ENCODE results near the gene SYNE1. TPM values are rescaled to one million over a fixed set of nuclear protein-coding genes. Genes with fewer than 3 reads are reported as not detected.
"Not testable (repeated sequence)": the region's sequence is repeated elsewhere in the genome, so short reads cannot be mapped to it uniquely, and the experiment has no call there.

SYNE1 gene
- total RNA-seq, 1 donor: 143 TPM

GRCh38 chr6:152343735-152344360 is 293.3 kb downstream of the SYNE1 start:
- Histone ChIP-seq H3K27me3 (ENCODE audit: insufficient read depth, low read length) (no peaks in the 10 kb centered on the region), H3K4me3 (ENCODE audit: low read length) (no peak overlapping the region), H3K4me1 (ENCODE audit: insufficient read depth, low read length) (no peaks in the 10 kb centered on the region), H3K9me3 (ENCODE audit: low read depth, low read length) (no peaks in the 10 kb centered on the region)

- H3K4me3 ChIP-seq (ENCODE audit: low read length): no peak overlapping the region
- no peaks in the 10 kb centered on the region for H3K27me3 ChIP-seq (ENCODE audit: insufficient read depth, low read length)
- H3K4me1 ChIP-seq (ENCODE audit: insufficient read depth, low read length): no peaks in the 10 kb centered on the region
Observed at GRCh38 chr6:152341596-152341995, 295.6 kb downstream of the SYNE1 start.

GRCh38 chr6:152338335-152339125 is 298.6 kb downstream of the SYNE1 start:
- H3K27me3 ChIP-seq (ENCODE audit: insufficient read depth, low read length): no peaks in the 10 kb centered on the region
- no peak overlapping the region for H3K4me3 ChIP-seq (ENCODE audit: low read length)
- no peaks in the 10 kb centered on the region for H3K4me1 ChIP-seq (ENCODE audit: insufficient read depth, low read length)
- H3K9me3 ChIP-seq (ENCODE audit: low read depth, low read length): no peaks in the 10 kb centered on the region

More at GRCh38 chr6:152341596-152341995, 295.6 kb downstream of the SYNE1 start:
- no peaks in the 10 kb centered on the region for H3K9me3 ChIP-seq (ENCODE audit: low read depth, low read length)

GRCh38 chr6:152334555-152334954 is 302.6 kb downstream of the SYNE1 start:
- Histone ChIP-seq H3K9me3 (ENCODE audit: low read depth, low read length) (no peaks in the 10 kb centered on the region), H3K4me1 (ENCODE audit: insufficient read depth, low read length) (peaks cover 6% of the 10 kb centered on the region), H3K4me3 (ENCODE audit: low read length) (no peak overlapping the region), H3K27me3 (ENCODE audit: insufficient read depth, low read length) (no peaks in the 10 kb centered on the region)

- Histone ChIP-seq H3K27me3 (ENCODE audit: insufficient read depth, low read length) (no peaks in the 10 kb centered on the region), H3K4me3 (ENCODE audit: low read length) (no peak overlapping the region), H3K4me1 (ENCODE audit: insufficient read depth, low read length) (peaks cover 10% of the 10 kb centered on the region), H3K9me3 (ENCODE audit: low read depth, low read length) (no peaks in the 10 kb centered on the region)
Observed at GRCh38 chr6:152330961-152331360, 306.2 kb downstream of the SYNE1 start.

GRCh38 chr6:152329638-152330448 is 307.3 kb downstream of the SYNE1 start:
- Histone ChIP-seq H3K4me1 (ENCODE audit: insufficient read depth, low read length) (peaks cover 10% of the 10 kb centered on the region), H3K4me3 (ENCODE audit: low read length) (no peak overlapping the region), H3K27me3 (ENCODE audit: insufficient read depth, low read length) (no peaks in the 10 kb centered on the region), H3K9me3 (ENCODE audit: low read depth, low read length) (no peaks in the 10 kb centered on the region)

GRCh38 chr6:152328200-152328599 is 309.0 kb downstream of the SYNE1 start:
- not testable (repeated sequence) for H3K4me3 ChIP-seq (ENCODE audit: low read length); H3K27me3 ChIP-seq (ENCODE audit: insufficient read depth, low read length); H3K9me3 ChIP-seq (ENCODE audit: low read depth, low read length)
- peaks cover 10% of the 10 kb centered on the region for H3K4me1 ChIP-seq (ENCODE audit: insufficient read depth, low read length)

GRCh38 chr6:152323376-152323775 is 313.8 kb downstream of the SYNE1 start:
- no peaks in the 10 kb centered on the region for H3K27me3 ChIP-seq (ENCODE audit: insufficient read depth, low read length)
- H3K4me3 ChIP-seq (ENCODE audit: low read length): no peak overlapping the region
- no peaks in the 10 kb centered on the region for H3K9me3 ChIP-seq (ENCODE audit: low read depth, low read length)
- no peaks in the 10 kb centered on the region for H3K4me1 ChIP-seq (ENCODE audit: insufficient read depth, low read length)

- no peaks in the 10 kb centered on the region for H3K27me3 ChIP-seq (ENCODE audit: insufficient read depth, low read length)
- peaks cover 12% of the 10 kb centered on the region for H3K4me1 ChIP-seq (ENCODE audit: insufficient read depth, low read length)
- no peak overlapping the region for H3K4me3 ChIP-seq (ENCODE audit: low read length)
- no peaks in the 10 kb centered on the region for H3K9me3 ChIP-seq (ENCODE audit: low read depth, low read length)
Observed at GRCh38 chr6:152318278-152318677, 318.9 kb downstream of the SYNE1 start.

GRCh38 chr6:152316024-152316423 is 321.1 kb downstream of the SYNE1 start:
- Histone ChIP-seq H3K9me3 (ENCODE audit: low read depth, low read length) (no peaks in the 10 kb centered on the region), H3K27me3 (ENCODE audit: insufficient read depth, low read length) (no peaks in the 10 kb centered on the region)

GRCh38 chr6:152314483-152314832 is 322.7 kb downstream of the SYNE1 start:
- Histone ChIP-seq H3K4me3 (ENCODE audit: low read length) (no peak overlapping the region), H3K9me3 (ENCODE audit: low read depth, low read length) (no peaks in the 10 kb centered on the region), H3K4me1 (ENCODE audit: insufficient read depth, low read length) (peaks cover 23% of the 10 kb centered on the region), H3K27me3 (ENCODE audit: insufficient read depth, low read length) (no peaks in the 10 kb centered on the region)

More at GRCh38 chr6:152316024-152316423, 321.1 kb downstream of the SYNE1 start:
- H3K4me1 ChIP-seq (ENCODE audit: insufficient read depth, low read length): peaks cover 12% of the 10 kb centered on the region
- no peak overlapping the region for H3K4me3 ChIP-seq (ENCODE audit: low read length)

- H3K4me3 ChIP-seq (ENCODE audit: low read length): no peak overlapping the region
- no peaks in the 10 kb centered on the region for H3K27me3 ChIP-seq (ENCODE audit: insufficient read depth, low read length)
- H3K4me1 ChIP-seq (ENCODE audit: insufficient read depth, low read length): peaks cover 23% of the 10 kb centered on the region
- no peaks in the 10 kb centered on the region for H3K9me3 ChIP-seq (ENCODE audit: low read depth, low read length)
Observed at GRCh38 chr6:152313542-152314482, 323.4 kb downstream of the SYNE1 start.

GRCh38 chr6:152312434-152312833 is 324.7 kb downstream of the SYNE1 start:
- no peaks in the 10 kb centered on the region for H3K27me3 ChIP-seq (ENCODE audit: insufficient read depth, low read length)
- H3K4me1 ChIP-seq (ENCODE audit: insufficient read depth, low read length): peaks cover 18% of the 10 kb centered on the region
- H3K4me3 ChIP-seq (ENCODE audit: low read length): no peak overlapping the region
- no peaks in the 10 kb centered on the region for H3K9me3 ChIP-seq (ENCODE audit: low read depth, low read length)

- H3K4me3 ChIP-seq (ENCODE audit: low read length): no peak overlapping the region
Observed at GRCh38 chr6:152310371-152310954, 326.7 kb downstream of the SYNE1 start.

More at GRCh38 chr6:152310371-152310954, 326.7 kb downstream of the SYNE1 start:
- H3K9me3 ChIP-seq (ENCODE audit: low read depth, low read length): no peaks in the 10 kb centered on the region
- H3K27me3 ChIP-seq (ENCODE audit: insufficient read depth, low read length): no peaks in the 10 kb centered on the region
- H3K4me1 ChIP-seq (ENCODE audit: insufficient read depth, low read length): peaks cover 11% of the 10 kb centered on the region

All from mononuclear cell (primary cell).